ENCODE data around the gene ABCB11. TPM values are rescaled to one million over a fixed set of nuclear protein-coding genes. Genes with fewer than 3 reads are reported as not detected.
A peak's percentile ranks its signal among the peaks of the same experiment; 100 is the strongest.

The ABCB11 gene
- total and polyA plus RNA-seq, 9 of the 15 experiments (the other 6 are each of a cell fraction or from before 2014, with no cell fraction given) = 0.04 to 0.51 (median 0.10) TPM; not detected in 1

GRCh38 chr2:169072163-169072925 lies 41.2 kb upstream of the ABCB11 start (continued):
- TF ChIP-seq CHD2 (IDR thresholded peaks at IDR 0.05; ENCODE audit: low read depth, low read length) (no peak), SETDB1 (IDR thresholded peaks at IDR 0.05; ENCODE audit: low read length) (no peak), SIRT6 (IDR thresholded peaks at IDR 0.05; ENCODE audit: low read depth, low read length) (no peak), HNRNPLL (IDR thresholded peaks at IDR 0.05; ENCODE audit: low read depth, low read length, poor library complexity, severe bottlenecking) (no peak), ZNF655 (CRISPR knock-in tag; IDR thresholded peaks at IDR 0.05) (no peak), HSF4 (CRISPR knock-in tag; IDR thresholded peaks at IDR 0.05; ENCODE audit: borderline replicate concordance) (no peak), GTF2E2 (tag; IDR thresholded peaks at IDR 0.05) (no peak; the same call in 1 of the 2 replicates), ZC3H4 (CRISPR knock-in tag; IDR thresholded peaks at IDR 0.05; ENCODE audit: borderline replicate concordance) (no peak), MAFG (tag; conservative IDR thresholded peaks at IDR 0.05) (no peak), NCOA2 (IDR thresholded peaks at IDR 0.05; ENCODE audit: partially characterized antibody in 2 of 2) (no peak), CLOCK (CRISPR knock-in tag; IDR thresholded peaks at IDR 0.05; ENCODE audit: borderline replicate concordance) (no peak), BRF1 (IDR thresholded peaks at IDR 0.05; ENCODE audit: borderline replicate concordance, extremely low read depth, insufficient read length) (no peak), TARDBP (IDR thresholded peaks at IDR 0.05) (no peak), PML (IDR thresholded peaks at IDR 0.05; ENCODE audit: low read length) (peak; percentile 79; the same call in 1 of the 2 replicates), KLF10 (CRISPR knock-in tag; IDR thresholded peaks at IDR 0.05) (no peak), POLR2AphosphoS2 (IDR thresholded peaks at IDR 0.05; ENCODE audit: low read length) (no peak), ZNF280A (IDR thresholded peaks at IDR 0.05; ENCODE audit: low read depth, partially characterized antibody) (no peak), ZC3H8 (IDR thresholded peaks at IDR 0.05) (no peak), PRPF4 (IDR thresholded peaks at IDR 0.05; ENCODE audit: insufficient read depth, low read depth, low read length, poor library complexity, severe bottlenecking) (no peak), CBX2 (IDR thresholded peaks at IDR 0.05; ENCODE audit: insufficient read depth, low read length, poor library complexity, severe bottlenecking) (no peak), FUS (optimal IDR thresholded peaks at IDR 0.05; ENCODE audit: low read depth, low read length) (no peak), FOXO4 (CRISPR knock-in tag; IDR thresholded peaks at IDR 0.05) (no peak)
